ENCODE measurements around the gene ZNF585A. TPM values are rescaled to one million over a fixed set of nuclear protein-coding genes. Genes with fewer than 3 reads are reported as not detected.

ZNF585A gene
- polyA plus RNA-seq, 4 donors = 11.7 to 34.9 (median 24.4) TPM

Other genes starting within 250 kb of the ZNF585A start
- gene ZNF420, start 94.3 kb downstream of the ZNF585A start, polyA plus RNA-seq = 10 to 100 TPM in 1 of 4 donors, 1 to 10 TPM in 3; 2.7 to 11.4 (median 4.4) TPM
- 10 to 100 TPM in 1 of 4 donors, 1 to 10 TPM in 3; 1.4 to 13.2 (median 4.5) TPM for gene ZNF585B, start 37.8 kb upstream of the ZNF585A start, polyA plus RNA-seq
- gene ZNF383, start 45.5 kb upstream of the ZNF585A start, polyA plus RNA-seq = 1 to 10 TPM; 3.6 to 9.4 (median 5.9) TPM
- gene ZNF527, start 198.4 kb upstream of the ZNF585A start, polyA plus RNA-seq = 1 to 10 TPM; 1.6 to 6.2 (median 2.9) TPM

Data from small intestine (tissue), 4 donors.